Activated CD4-positive, alpha-beta T cell treated with anti-CD3 and anti-CD28 coated beads, Interleukin-2, amount 10 ng/mL, durations not matched to agents 24 days and 14 days (primary cell): Measurements from ENCODE around the gene HCFC2. TPM values are rescaled to one million over a fixed set of nuclear protein-coding genes. Genes with fewer than 3 reads are reported as not detected.
A peak's percentile ranks its signal among the peaks of the same experiment; 100 is the strongest.
"Not testable (repeated sequence)": the region's sequence is repeated elsewhere in the genome, so short reads cannot be mapped to it uniquely, and the experiment has no call there.

ENCODE experiments used
- DNase-seq: peaks from one replicate; pipeline ENCODE4 v3.0.0; 2022
- H3K27ac Mint-ChIP-seq: one replicate; pipeline ENCODE4 v1.8.0; 2022; ENCODE audit warnings: mild to moderate bottlenecking, mixed read lengths
- H3K27me3 Mint-ChIP-seq: one replicate; pipeline ENCODE4 v1.8.0; 2022; ENCODE audit warnings: mixed read lengths
- H3K36me3 Mint-ChIP-seq: one replicate; pipeline ENCODE4 v1.8.0; 2022; ENCODE audit warnings: low read depth, mild to moderate bottlenecking, mixed read lengths
- H3K4me1 Mint-ChIP-seq: one replicate; pipeline ENCODE4 v1.8.0; 2021; ENCODE audit warnings: mixed read lengths
- H3K4me3 Mint-ChIP-seq: one replicate; pipeline ENCODE4 v1.8.0; 2022; ENCODE audit warnings: mild to moderate bottlenecking, moderate library complexity, mixed read lengths
- H3K9me3 Mint-ChIP-seq: one replicate; pipeline ENCODE4 v1.8.0; 2021; ENCODE audit warnings: mixed read lengths
- intact Hi-C: fragments of 100-400 bp; cut with micrococcal nuclease; formaldehyde crosslinking; loops from one replicate; pipeline ENCODE4 v1.15.1; 2023
- total RNA-seq: library from RNA; stranded (reverse); gene quantifications from 2 replicates; pipeline ENCODE4 v1.2.3, GENCODE V29; 2022

HCFC2 gene
- 8.2 and 8.6 TPM in 2 replicates for total RNA-seq

GRCh38 chr12:104064031-104064841 is at the start of gene HCFC2:
TSS of gene HCFC2 (plus strand) at chr12:104064531. CDS start at chr12:104064561, 30 bp downstream.
- peaks cover 20% of the 10 kb centered on the region for H3K4me1 Mint-ChIP-seq
- intact Hi-C loops = loop anchor here (1.0 to 5.0 kb wide), 7 partner anchors 20 to 223 kb away; partner anchors contain the start of genes HSP90B1, NFYB, NT5DC3 and TDG
- H3K4me3 Mint-ChIP-seq = peak within 1 kb of the TSS; percentile 98
- peak within 1 kb of the TSS; percentile 91 for H3K27ac Mint-ChIP-seq
- peaks cover 30% of the 10 kb centered on the region for H3K27me3 Mint-ChIP-seq
- no peaks in the 10 kb centered on the region for H3K9me3 Mint-ChIP-seq
- peak; percentile 97 for DNase-seq
- peaks cover 13% of the 10 kb centered on the region for H3K36me3 Mint-ChIP-seq

- H3K4me3 Mint-ChIP-seq, intact Hi-C loops: not testable (repeated sequence)
These were observed 42.5 kb upstream of the HCFC2 start for GRCh38 chr12:104021862-104022261.

GRCh38 chr12:104022786-104023185 is 41.5 kb upstream of the HCFC2 start:
- Mint-ChIP-seq H3K9me3 (no peaks in the 10 kb centered on the region), H3K36me3 (no peaks in the 10 kb centered on the region), H3K4me3 (no peak overlapping the region), H3K27me3 (peaks cover 18% of the 10 kb centered on the region), H3K27ac (no peak overlapping the region), H3K4me1 (no peaks in the 10 kb centered on the region)
- intact Hi-C loops = no loop called here
- DNase-seq = no peak

More at GRCh38 chr12:104021862-104022261, 42.5 kb upstream of the HCFC2 start:
- not testable (repeated sequence) for DNase-seq, H3K4me1 Mint-ChIP-seq, H3K9me3 Mint-ChIP-seq, H3K36me3 Mint-ChIP-seq, H3K27ac Mint-ChIP-seq
- H3K27me3 Mint-ChIP-seq = peaks cover 14% of the 10 kb centered on the region

GRCh38 chr12:104023710-104024109 is 40.6 kb upstream of the HCFC2 start:
- no peak overlapping the region for H3K27ac Mint-ChIP-seq
- no peak for DNase-seq
- H3K27me3 Mint-ChIP-seq = peaks cover 18% of the 10 kb centered on the region
- H3K36me3 Mint-ChIP-seq = no peaks in the 10 kb centered on the region
- H3K4me1 Mint-ChIP-seq = no peaks in the 10 kb centered on the region
- intact Hi-C loops = no loop called here
- no peaks in the 10 kb centered on the region for H3K9me3 Mint-ChIP-seq
- no peak overlapping the region for H3K4me3 Mint-ChIP-seq

GRCh38 chr12:104024348-104024747 is 40.0 kb upstream of the HCFC2 start:
- Mint-ChIP-seq H3K36me3 (no peaks in the 10 kb centered on the region), H3K4me3 (no peak overlapping the region), H3K9me3 (no peaks in the 10 kb centered on the region), H3K27me3 (peaks cover 22% of the 10 kb centered on the region), H3K4me1 (no peaks in the 10 kb centered on the region), H3K27ac (no peak overlapping the region)
- intact Hi-C loops = no loop called here
- DNase-seq = no peak

GRCh38 chr12:104025771-104026170 is 38.6 kb upstream of the HCFC2 start:
- H3K27me3 Mint-ChIP-seq = peaks cover 20% of the 10 kb centered on the region
- intact Hi-C loops = no loop called here
- H3K9me3 Mint-ChIP-seq = no peaks in the 10 kb centered on the region
- DNase-seq = no peak
- no peaks in the 10 kb centered on the region for H3K36me3 Mint-ChIP-seq
- H3K27ac Mint-ChIP-seq = no peak overlapping the region
- no peak overlapping the region for H3K4me3 Mint-ChIP-seq
- no peaks in the 10 kb centered on the region for H3K4me1 Mint-ChIP-seq

GRCh38 chr12:104026841-104027599 is 37.3 kb upstream of the HCFC2 start:
- Mint-ChIP-seq H3K4me1 (no peaks in the 10 kb centered on the region), H3K27ac (no peak overlapping the region), H3K4me3 (no peak overlapping the region), H3K27me3 (peaks cover 18% of the 10 kb centered on the region), H3K9me3 (no peaks in the 10 kb centered on the region), H3K36me3 (no peaks in the 10 kb centered on the region)
- intact Hi-C loops = no loop called here
- no peak for DNase-seq

- intact Hi-C loops, H3K36me3 Mint-ChIP-seq: not testable (repeated sequence)
These were observed 33.7 kb upstream of the HCFC2 start for GRCh38 chr12:104030596-104030995.

GRCh38 chr12:104036143-104036542 is 28.2 kb upstream of the HCFC2 start:
- H3K27ac Mint-ChIP-seq, intact Hi-C loops, H3K4me3 Mint-ChIP-seq, H3K36me3 Mint-ChIP-seq, H3K4me1 Mint-ChIP-seq, DNase-seq, H3K9me3 Mint-ChIP-seq: not testable (repeated sequence)
- peaks cover 28% of the 10 kb centered on the region for H3K27me3 Mint-ChIP-seq

More at GRCh38 chr12:104030596-104030995, 33.7 kb upstream of the HCFC2 start:
- not testable (repeated sequence) for H3K27ac Mint-ChIP-seq, H3K4me3 Mint-ChIP-seq, H3K9me3 Mint-ChIP-seq, H3K4me1 Mint-ChIP-seq, DNase-seq
- H3K27me3 Mint-ChIP-seq = peaks cover 22% of the 10 kb centered on the region

GRCh38 chr12:104039769-104040168 is 24.6 kb upstream of the HCFC2 start:
- H3K4me3 Mint-ChIP-seq, H3K27ac Mint-ChIP-seq, intact Hi-C loops, H3K9me3 Mint-ChIP-seq, H3K4me1 Mint-ChIP-seq, DNase-seq, H3K36me3 Mint-ChIP-seq: not testable (repeated sequence)
- H3K27me3 Mint-ChIP-seq = peaks cover 40% of the 10 kb centered on the region

GRCh38 chr12:104042580-104042979 is 21.8 kb upstream of the HCFC2 start:
- intact Hi-C loops = no loop called here
- Mint-ChIP-seq H3K9me3 (peaks cover 10% of the 10 kb centered on the region), H3K27me3 (peaks cover 23% of the 10 kb centered on the region)

GRCh38 chr12:104044158-104044557 is 20.2 kb upstream of the HCFC2 start:
- Mint-ChIP-seq H3K27ac (no peak overlapping the region), H3K36me3 (no peaks in the 10 kb centered on the region), H3K27me3 (peaks cover 30% of the 10 kb centered on the region), H3K4me3 (no peak overlapping the region), H3K4me1 (no peaks in the 10 kb centered on the region), H3K9me3 (peaks cover 6% of the 10 kb centered on the region)
- no peak for DNase-seq
- intact Hi-C loops = no loop called here

More at GRCh38 chr12:104042580-104042979, 21.8 kb upstream of the HCFC2 start:
- no peak for DNase-seq
- H3K4me3 Mint-ChIP-seq = no peak overlapping the region
- no peaks in the 10 kb centered on the region for H3K36me3 Mint-ChIP-seq
- H3K27ac Mint-ChIP-seq = no peak overlapping the region
- H3K4me1 Mint-ChIP-seq = no peaks in the 10 kb centered on the region

- H3K27ac Mint-ChIP-seq = no peak overlapping the region
- H3K4me3 Mint-ChIP-seq = no peak overlapping the region
- peaks cover 47% of the 10 kb centered on the region for H3K27me3 Mint-ChIP-seq
- H3K9me3 Mint-ChIP-seq = peaks cover 6% of the 10 kb centered on the region
- intact Hi-C loops = no loop called here
- no peak for DNase-seq
- peaks cover 4% of the 10 kb centered on the region for H3K4me1 Mint-ChIP-seq
- no peaks in the 10 kb centered on the region for H3K36me3 Mint-ChIP-seq
These were observed 18.0 kb upstream of the HCFC2 start for GRCh38 chr12:104046306-104046705.

- Mint-ChIP-seq H3K27me3 (peaks cover 57% of the 10 kb centered on the region), H3K4me1 (peaks cover 4% of the 10 kb centered on the region), H3K27ac (no peak overlapping the region), H3K9me3 (peaks cover 6% of the 10 kb centered on the region), H3K4me3 (no peak overlapping the region), H3K36me3 (no peaks in the 10 kb centered on the region)
- DNase-seq = no peak
- intact Hi-C loops = no loop called here
These were observed 16.2 kb upstream of the HCFC2 start for GRCh38 chr12:104048162-104048561.
